HL-60/S4 treated with retinoic acid at 250 ng/mL for 4 days and 3 days (cell line): ENCODE results near the gene SECISBP2.
"Not testable (repeated sequence)": the region's sequence is repeated elsewhere in the genome, so short reads cannot be mapped to it uniquely, and the experiment has no call there.

Experiments
- in situ Hi-C: fragments of 300-500 bp; cut with MboI; formaldehyde crosslinking; loops from 2 replicates; pipeline ENCODE4 v1.7.0; 2022; ENCODE audit warnings: low sequenced_read_pairs

SECISBP2 gene

DNA sequence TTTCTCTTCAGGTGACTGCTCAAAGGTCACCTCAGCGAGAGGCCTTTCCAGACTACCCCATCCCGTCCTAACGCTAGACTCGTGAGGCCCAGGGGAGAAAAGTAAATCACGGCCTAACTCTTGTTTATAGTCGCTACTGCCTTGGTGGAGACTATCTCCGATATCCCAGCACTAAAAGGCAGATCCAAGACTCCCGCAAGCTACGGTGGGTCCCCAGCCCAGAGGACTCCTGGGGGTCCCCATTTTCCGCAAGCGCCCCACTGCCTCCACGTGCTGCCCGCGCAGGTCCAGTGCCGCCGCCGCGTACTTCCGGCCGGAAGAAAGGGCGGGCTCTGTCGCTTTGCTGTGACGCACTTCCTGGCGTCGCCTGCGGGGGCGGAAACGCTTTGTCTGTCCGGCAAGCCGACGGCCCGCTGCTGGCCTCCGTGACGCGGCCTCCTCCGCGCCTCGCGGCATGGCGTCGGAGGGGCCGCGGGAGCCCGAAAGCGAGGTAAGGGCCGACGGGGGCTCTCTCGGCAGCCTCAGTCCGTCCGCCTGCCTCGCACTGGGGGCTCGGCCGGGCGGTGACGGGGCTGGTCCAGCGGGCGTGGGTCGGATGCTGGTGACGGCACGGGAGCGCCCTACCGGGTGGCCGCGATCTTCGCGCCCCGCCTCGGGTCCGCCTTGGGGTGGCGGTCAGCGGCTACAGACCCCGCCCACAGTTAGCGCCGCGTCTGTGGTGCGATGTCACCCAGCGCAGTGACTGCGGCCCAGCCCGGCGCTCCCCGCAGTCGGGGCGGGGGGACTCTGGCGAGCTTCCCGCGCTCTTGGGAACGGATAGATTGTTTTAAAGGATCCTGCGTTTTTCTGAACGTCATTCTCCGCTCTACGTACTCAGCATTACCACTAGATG lies at the start of gene SECISBP2:
Gene SECISBP2, plus strand, starts transcription at position 378 of the 892 bp plus-strand sequence. Its CDS starts 77 bp downstream, at position 455.
- in situ Hi-C loops = no loop called here

DNA sequence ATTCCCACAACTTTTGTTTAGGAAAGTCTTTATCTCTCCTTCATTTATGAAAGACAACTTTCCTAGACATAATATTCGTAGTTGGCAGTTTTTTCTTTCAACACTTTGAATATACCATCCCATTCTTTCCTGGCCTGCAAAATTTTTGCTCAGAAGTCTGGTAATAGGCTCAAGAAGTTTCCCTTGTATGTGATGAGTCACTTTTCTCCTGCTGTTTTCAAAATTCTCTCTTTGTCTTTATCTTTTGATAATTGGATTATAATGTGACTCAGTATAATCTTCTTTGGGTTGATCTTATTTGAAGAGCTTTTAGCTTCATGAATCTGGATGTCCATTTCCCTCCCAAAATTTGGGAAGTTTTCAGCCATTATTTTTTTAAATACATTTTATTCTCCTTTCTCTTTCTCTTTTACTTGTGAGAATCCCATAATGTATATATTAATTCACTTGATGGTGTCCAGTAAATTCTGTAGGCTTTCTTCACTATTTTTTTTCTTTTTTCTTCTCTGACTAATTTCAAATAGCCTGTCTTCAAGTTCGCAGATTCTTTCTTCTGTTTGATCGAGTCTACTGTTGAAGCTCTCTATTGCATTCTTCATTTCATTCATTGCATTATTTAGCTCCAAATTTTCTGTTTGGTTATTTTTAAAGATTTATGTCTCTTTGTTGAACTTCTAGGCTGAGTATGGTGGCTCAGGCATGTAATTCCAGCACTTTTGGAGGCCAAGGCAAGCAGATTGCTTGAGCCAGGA lies 44.6 kb upstream of the SECISBP2 start:
- in situ Hi-C loops = no loop called here

DNA sequence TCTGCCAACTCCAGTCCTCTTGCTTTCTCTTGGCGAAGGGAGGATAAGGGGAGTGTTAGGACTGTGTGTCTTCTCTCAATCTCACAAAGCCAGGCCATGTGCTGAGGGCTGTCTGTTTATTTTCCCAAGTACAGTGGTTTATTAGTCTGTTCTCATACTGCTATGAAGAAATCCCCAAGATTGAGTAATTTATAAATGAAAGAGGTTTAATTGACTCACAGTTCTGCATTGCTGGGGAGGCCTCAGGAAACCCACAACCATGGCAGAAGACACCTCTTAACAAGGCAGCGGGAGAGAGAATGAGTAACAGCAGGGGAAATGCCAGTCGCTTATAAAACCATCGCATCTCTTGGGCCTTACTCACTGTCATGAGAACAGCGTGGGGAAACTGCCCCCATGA lies 43.5 kb upstream of the SECISBP2 start:
- in situ Hi-C loops = loop anchor here (25.0 kb wide), 1 partner anchor 1313 kb away; the partner anchor contains the start of gene CDK20

GRCh38 chr9:89276040-89276439 lies 42.3 kb upstream of the SECISBP2 start:
- in situ Hi-C loops = loop anchor here (25.0 kb wide), 1 partner anchor 1314 kb away; the partner anchor contains the start of gene CDK20

GRCh38 chr9:89277043-89277442 lies 41.3 kb upstream of the SECISBP2 start:
- in situ Hi-C loops = loop anchor here (25.0 kb wide), 1 partner anchor 1315 kb away; the partner anchor contains the start of gene CDK20

GRCh38 chr9:89277454-89277853 lies 40.8 kb upstream of the SECISBP2 start:
- in situ Hi-C loops = loop anchor here (25.0 kb wide), 1 partner anchor 1315 kb away; the partner anchor contains the start of gene CDK20

DNA sequence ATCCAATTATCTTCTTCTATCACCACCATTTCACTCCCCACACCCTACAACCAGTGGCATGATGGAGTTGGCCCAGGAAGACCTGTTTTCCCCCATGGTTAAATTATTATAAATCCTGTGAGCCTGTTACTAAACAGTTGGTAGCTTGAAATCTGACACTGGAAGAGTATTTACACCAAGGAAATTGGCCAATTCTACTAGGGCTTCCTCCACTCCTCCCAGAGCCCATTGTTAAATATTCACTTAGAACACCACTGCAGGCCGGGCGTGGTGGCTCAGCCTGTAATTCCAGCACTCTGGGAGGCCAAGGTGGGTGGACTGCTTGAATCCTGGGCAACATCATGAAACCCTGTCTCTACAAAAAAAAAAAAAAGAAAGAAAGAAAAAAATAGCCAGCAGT lies 39.7 kb upstream of the SECISBP2 start:
- in situ Hi-C loops = loop anchor here (25.0 kb wide), 1 partner anchor 1316 kb away; the partner anchor contains the start of gene CDK20

DNA sequence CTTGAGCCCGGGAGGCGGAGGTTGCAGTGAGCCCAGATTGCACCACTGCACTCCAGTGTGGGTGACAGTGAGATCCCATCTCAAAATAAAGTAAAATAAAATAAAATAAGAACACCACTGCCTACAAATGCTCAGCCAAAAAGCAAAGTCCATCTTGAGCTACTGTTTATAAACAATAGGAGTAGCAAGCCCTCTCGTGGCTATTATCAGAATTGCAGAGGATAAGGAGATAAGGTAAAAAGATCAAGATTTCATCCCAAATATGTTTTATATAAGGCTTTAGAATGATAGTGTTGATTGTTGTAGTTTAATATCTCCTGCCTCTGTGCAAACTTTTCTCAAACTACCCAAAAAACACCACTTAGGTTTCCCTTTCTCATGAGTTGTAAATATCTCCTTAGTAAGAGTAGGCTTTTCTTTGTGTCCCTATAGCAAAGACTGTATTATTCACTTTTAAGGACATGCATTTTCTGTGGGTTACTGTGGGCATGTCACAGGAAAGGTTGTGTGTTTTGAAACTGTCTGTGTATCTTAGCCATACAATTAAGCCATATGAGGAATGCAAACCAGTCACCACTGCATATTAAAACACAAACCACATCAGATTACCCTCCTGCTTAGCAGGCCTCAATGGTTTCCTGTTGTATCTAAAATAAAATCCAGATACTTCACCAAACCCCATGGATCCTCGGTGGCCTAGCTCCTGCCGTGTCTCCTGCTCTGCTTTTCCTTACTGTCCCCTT lies 39.1 kb upstream of the SECISBP2 start:
- in situ Hi-C loops = loop anchor here (25.0 kb wide), 1 partner anchor 1317 kb away; the partner anchor contains the start of gene CDK20

DNA sequence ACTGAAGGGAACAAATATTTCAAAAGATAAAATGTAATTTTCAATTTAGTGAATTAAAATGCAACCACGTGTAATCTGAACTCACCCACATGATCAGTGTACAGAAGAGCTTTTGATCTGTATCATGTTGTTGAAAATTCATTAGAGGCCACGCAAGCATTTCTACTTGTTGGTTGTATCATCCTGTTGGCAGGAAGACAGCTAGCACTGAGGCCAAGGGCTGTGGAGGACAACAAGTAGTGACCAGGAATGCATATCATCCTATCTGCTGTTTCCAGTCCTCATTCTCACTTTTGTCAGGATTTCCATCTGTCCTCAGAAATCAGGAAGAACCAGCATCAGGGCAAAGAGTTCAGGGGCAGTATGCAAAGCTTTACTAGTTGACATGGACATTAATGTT lies 37.2 kb upstream of the SECISBP2 start:
- in situ Hi-C loops = loop anchor here (25.0 kb wide), 1 partner anchor 1319 kb away; the partner anchor contains the start of gene CDK20

DNA sequence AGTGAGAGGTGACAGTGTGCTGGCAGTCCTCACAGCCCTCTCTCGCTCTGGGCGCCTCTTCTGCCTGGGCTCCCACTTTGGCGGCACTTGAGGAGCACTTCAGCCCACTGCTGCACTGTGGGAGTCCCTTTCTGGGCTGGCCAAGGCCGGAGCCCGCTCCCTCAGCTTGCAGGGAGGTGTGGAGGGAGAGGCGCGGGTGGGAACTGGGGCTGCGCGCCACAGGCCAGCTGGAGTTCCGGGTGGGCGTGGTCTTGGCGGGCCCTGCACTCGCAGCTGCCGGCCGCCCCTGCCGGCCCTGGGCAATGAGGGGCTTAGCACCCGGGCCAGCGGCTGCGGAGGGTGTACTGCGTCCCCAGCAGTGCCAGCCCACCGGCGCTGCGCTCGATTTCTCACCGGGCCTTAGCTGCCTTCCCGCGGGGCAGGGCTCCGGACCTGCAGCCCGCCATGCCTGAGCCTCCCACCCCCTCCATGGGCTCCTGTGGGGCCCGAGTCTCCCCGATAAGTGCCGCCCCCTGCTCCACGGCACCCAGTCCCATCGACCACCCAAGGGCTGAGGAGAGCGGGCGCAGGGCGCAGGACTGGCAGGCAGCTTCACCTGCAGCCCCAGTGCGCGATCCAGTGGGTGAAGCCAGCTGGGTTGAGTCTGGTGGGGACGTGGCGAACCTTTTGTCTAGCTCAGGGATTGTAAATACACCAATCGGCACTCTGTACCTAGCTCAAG lies 35.9 kb upstream of the SECISBP2 start:
- in situ Hi-C loops = loop anchor here (25.0 kb wide), 1 partner anchor 1320 kb away; the partner anchor contains the start of gene CDK20

DNA sequence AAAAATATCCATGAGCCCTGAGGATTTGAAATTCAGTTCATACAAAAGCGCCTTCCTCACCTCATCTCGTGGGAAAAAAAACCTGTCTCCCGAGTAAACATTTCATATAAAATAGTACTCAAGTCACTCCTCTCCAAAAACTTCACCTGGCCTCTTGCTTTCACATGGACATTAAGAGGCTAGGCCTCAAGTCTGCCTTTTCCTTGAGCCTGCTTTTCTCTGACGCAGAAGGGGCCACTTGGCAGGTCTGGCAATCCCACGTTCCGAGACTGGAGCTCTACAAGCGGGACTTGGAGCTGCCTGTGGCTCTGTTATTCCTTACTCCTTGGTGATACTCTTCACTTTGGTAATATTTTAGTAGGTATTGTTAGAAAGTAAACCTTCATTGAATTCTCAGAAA lies 34.2 kb upstream of the SECISBP2 start:
- in situ Hi-C loops = loop anchor here (25.0 kb wide), 1 partner anchor 1322 kb away; the partner anchor contains the start of gene CDK20

- in situ Hi-C loops = loop anchor here (25.0 kb wide), 1 partner anchor 1329 kb away; the partner anchor contains the start of gene CDK20
These were observed 26.6 kb upstream of the SECISBP2 start for GRCh38 chr9:89291741-89292140.

GRCh38 chr9:89293014-89293413 lies 25.3 kb upstream of the SECISBP2 start:
- in situ Hi-C loops = loop anchor here (25.0 kb wide), 1 partner anchor 1331 kb away; the partner anchor contains the start of gene CDK20

DNA sequence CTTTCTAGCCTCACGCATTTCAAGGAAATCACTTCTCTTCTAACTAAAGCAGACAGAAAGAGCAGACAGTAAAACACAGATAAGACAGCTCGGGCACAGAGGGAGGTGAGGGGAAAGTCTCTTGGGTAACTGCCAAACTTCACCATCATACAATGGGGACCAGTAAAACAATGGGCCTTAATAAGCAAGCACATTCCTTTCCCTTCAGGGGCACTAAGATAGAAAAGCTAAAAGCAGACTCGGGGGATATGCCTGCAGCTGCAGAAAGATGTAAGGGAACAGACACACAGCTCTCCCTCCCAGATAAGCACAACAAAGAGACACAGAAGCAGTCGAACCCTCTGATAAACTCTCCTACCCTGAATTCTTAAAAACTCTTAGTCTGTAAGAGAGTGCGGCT lies 22.9 kb upstream of the SECISBP2 start:
- in situ Hi-C loops = loop anchor here (25.0 kb wide), 1 partner anchor 1333 kb away; the partner anchor contains the start of gene CDK20

GRCh38 chr9:89301996-89302395 lies 16.3 kb upstream of the SECISBP2 start:
- in situ Hi-C loops = not testable (repeated sequence)

- in situ Hi-C loops = no loop called here
These were observed 14.1 kb upstream of the SECISBP2 start for GRCh38 chr9:89304020-89304833.

DNA sequence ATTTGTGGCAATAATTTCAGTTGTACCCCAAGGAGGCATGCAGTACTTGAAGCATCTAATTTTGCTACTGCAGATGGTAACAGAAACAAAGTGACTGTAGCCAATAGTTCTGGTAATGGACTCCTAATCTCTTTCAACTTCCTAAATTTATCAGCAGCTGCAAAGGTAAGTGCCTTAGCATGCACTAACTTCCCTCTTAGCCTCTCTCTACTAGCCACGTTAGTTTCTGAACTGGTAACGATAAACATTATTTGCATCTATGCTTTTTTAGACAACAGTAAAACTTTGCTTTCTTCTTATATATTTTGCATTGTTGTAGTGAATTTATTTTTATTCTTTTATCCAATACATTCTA lies 13.5 kb upstream of the SECISBP2 start:
- in situ Hi-C loops = no loop called here

DNA sequence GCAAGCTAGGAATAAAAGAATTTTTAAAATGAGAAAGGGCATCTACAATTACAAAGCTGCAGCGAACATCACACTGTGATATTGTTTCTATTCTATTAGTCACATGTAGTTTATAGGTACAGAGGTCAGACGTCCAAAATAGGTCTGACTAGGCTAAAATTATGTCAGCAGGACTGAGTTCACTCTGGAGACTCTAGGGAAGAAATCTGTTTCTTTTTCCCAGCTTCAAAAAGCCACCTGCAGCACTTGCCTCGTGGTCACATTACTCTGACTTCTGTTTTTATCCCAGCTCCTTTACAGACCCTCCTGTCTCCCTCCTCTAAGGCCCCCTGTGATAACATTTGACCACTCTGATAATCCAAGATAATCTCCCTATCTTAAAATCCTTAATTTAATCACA lies 12.4 kb upstream of the SECISBP2 start:
- in situ Hi-C loops = no loop called here

DNA sequence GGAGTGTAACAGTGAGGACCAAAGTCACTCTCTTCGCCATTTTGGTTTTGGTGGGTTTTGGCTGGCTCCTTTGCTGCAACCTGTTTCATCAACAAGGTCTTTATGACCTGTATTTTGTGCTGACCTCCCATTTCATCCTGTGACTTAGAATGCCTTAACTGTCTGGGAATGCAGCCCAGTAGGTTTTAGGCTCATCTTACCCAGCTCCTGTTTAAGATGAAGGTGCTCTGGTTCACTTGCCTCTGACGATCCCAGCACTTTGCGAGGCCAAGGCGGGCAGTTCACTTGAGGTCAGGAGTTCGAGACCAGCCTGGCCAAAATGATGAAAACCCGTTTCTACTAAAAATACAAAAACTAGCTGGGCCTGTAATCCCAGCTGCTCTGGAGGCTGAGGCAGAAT lies 9.1 kb upstream of the SECISBP2 start:
- in situ Hi-C loops = no loop called here
